Measurements from ENCODE around the gene GLE1.
"Not testable (repeated sequence)": the region's sequence is repeated elsewhere in the genome, so short reads cannot be mapped to it uniquely, and the experiment has no call there.

The GLE1 gene

DNA sequence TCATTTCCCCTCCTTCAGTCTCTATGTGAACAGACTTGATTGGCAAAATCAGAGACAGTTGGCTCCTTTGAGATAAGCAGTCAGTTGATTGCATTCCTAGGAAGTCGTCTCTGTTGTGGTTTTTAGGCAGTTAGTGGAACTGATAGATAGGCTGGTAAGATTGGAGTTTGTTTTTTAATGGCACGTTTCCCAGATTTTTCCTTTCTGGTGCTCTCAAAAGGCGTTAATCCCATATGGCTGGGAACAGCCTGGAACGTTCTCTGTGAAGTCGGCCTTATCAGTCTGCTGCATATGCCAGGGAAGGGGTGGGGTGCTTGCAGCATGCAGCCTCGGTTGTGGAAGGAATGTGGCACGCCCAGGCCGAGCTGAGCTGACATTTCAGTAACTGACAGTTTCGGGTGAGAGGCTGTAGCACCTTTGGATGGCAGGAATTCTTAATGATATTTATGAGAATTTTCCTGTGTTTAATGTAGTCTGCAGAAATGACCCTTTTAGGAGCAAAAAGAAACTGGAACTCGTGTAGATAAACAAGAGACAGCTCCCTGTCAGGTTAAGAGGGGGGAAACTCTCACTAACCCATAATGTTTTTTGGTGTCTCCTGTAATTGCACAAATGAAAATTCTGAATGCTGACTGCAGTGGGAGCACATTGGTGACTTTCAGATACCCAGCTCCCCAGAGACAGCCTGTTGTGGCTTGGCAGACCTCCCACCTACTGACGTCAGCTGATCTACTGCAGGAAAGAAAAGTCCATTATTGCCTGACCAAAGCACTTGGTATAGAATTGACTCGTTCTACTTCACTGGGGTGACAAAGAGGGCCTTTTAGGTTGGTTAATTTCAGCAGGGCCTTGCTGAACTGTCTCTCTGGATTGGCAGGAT, 54.2 kb downstream of the GLE1 start:
- Histone ChIP-seq H3K4me3 (ENCODE audit: insufficient read depth, low read depth, low read length) (no peak overlapping the region), H3K27me3 (ENCODE audit: control insufficient read depth, insufficient read depth, low read length, poor library complexity, severe bottlenecking) (no peaks in the 10 kb centered on the region), H3K27ac (ENCODE audit: insufficient read depth, low read depth, low read length, poor library complexity, severe bottlenecking) (peak overlapping the region; percentile 56), H3K36me3 (ENCODE audit: control insufficient read depth, insufficient read depth, low read length) (no peaks in the 10 kb centered on the region), H3K4me1 (ENCODE audit: control insufficient read depth, insufficient read depth, low read length) (peaks cover 35% of the 10 kb centered on the region), H3K9me3 (ENCODE audit: control insufficient read depth, low read length) (no peaks in the 10 kb centered on the region)
- 57 to 59% methylated on average over 12 of the region's 12 CpGs for WGBS, 2 experiments

DNA sequence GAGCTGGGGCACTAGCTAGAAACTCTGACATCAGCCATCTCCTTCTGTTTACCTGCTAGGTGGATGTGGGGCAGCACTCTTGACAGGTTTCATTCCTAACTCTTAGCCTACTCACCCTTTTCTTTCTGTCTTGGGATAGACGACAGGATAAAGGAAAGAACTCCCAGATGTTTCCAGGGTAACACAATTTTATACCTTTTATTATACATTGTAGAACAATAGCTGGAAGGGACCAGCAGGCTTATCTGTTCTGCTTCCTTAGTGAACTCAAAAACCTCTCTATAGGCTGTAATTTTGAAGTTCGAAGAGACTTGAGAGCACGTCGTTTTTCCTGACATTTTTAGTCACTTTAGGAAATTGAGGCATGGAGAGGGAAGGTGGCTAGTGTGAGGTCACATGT, 61.1 kb downstream of the GLE1 start:
- H3K4me3 ChIP-seq (ENCODE audit: insufficient read depth, low read depth, low read length), result no peak overlapping the region
- no peaks in the 10 kb centered on the region for H3K9me3 ChIP-seq (ENCODE audit: control insufficient read depth, low read length)
- H3K27ac ChIP-seq (ENCODE audit: insufficient read depth, low read depth, low read length, poor library complexity, severe bottlenecking), result no peak overlapping the region
- WGBS, 2 experiments, result 96 to 98% methylated on average over 4 of the region's 4 CpGs
- H3K4me1 ChIP-seq (ENCODE audit: control insufficient read depth, insufficient read depth, low read length), result no peaks in the 10 kb centered on the region
- H3K27me3 ChIP-seq (ENCODE audit: control insufficient read depth, insufficient read depth, low read length, poor library complexity, severe bottlenecking), result no peaks in the 10 kb centered on the region
- peaks cover 26% of the 10 kb centered on the region for H3K36me3 ChIP-seq (ENCODE audit: control insufficient read depth, insufficient read depth, low read length)

DNA sequence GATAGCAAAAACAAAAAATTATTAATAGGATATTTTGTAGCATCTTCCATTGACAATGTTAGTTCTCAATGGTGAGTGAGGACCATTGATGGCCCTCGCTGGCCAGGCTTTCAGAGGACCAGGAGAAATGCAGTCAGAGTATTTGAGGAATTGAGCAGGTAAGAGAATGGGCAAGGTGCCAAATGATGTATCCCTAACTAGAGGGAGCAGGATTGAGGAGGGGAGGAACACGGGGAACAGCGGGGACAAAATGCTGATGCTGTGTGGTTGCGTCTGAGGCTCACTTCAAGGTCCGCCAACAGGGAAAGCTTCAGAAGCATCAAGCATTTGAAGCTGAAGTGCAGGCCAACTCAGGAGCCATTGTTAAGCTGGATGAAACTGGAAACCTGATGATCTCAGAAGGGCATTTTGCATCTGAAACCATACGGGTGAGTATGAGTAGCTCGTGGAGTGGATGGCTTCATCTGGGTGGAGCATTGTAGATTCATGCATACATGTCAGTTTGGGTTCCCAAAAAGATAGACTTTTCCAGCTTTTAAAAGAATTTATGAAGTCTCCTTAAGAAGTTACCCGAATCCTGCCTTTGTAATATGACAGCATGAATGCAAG, 64.1 kb downstream of the GLE1 start:
- H3K4me1 ChIP-seq (ENCODE audit: control insufficient read depth, insufficient read depth, low read length), result no peaks in the 10 kb centered on the region
- 82 to 83% methylated on average over 8 of the region's 8 CpGs for WGBS, 2 experiments
- H3K9me3 ChIP-seq (ENCODE audit: control insufficient read depth, low read length), result no peaks in the 10 kb centered on the region
- no peak overlapping the region for H3K27ac ChIP-seq (ENCODE audit: insufficient read depth, low read depth, low read length, poor library complexity, severe bottlenecking)
- H3K36me3 ChIP-seq (ENCODE audit: control insufficient read depth, insufficient read depth, low read length), result peaks cover 31% of the 10 kb centered on the region
- no peak overlapping the region for H3K4me3 ChIP-seq (ENCODE audit: insufficient read depth, low read depth, low read length)
- H3K27me3 ChIP-seq (ENCODE audit: control insufficient read depth, insufficient read depth, low read length, poor library complexity, severe bottlenecking), result no peaks in the 10 kb centered on the region

DNA sequence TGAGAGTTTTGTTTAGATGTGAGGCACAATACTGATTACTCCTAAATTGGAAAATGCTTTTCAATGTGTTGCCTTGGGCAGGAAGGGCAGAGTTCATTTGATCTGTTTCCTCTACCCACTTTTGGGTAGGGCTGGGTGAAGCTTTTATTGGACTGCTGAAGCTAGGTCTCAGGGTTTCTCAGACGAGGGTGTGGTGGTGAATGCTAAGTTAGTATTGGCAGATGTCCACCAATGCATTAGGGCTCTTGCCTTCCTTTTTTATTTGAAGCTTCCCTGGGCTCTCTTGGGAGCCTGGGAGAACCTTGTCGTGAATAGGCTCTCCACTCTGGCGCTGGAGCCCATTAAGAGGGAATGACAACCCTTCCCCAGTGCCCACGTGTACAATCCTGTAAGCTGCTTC, 71.0 kb downstream of the GLE1 start:
- WGBS, 2 experiments, result 91 to 98% methylated on average over 4 of the region's 4 CpGs
- H3K9me3 ChIP-seq (ENCODE audit: control insufficient read depth, low read length), result no peaks in the 10 kb centered on the region
- no peaks in the 10 kb centered on the region for H3K27me3 ChIP-seq (ENCODE audit: control insufficient read depth, insufficient read depth, low read length, poor library complexity, severe bottlenecking)
- H3K36me3 ChIP-seq (ENCODE audit: control insufficient read depth, insufficient read depth, low read length), result peaks cover 54% of the 10 kb centered on the region
- H3K27ac ChIP-seq (ENCODE audit: insufficient read depth, low read depth, low read length, poor library complexity, severe bottlenecking), result no peak overlapping the region
- no peaks in the 10 kb centered on the region for H3K4me1 ChIP-seq (ENCODE audit: control insufficient read depth, insufficient read depth, low read length)
- H3K4me3 ChIP-seq (ENCODE audit: insufficient read depth, low read depth, low read length), result no peak overlapping the region

DNA sequence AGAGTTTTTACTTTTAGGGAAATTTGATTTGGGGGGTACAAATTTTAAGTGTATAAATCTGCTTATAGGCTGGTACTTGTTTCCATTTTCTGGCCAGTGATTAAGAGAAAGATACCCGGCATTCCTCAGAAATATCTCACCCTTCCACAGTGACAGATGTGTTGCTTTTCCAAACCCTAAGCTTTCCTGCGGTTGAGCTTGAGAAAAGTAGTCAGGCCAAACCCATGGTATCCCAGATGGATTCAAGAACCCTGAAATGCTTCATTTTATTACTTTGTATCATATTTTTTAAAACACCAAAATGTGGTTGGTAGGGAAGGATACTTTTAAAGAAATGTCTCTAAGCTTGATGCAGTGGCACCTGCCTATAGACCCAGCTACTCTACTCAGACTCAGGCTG, 71.4 kb downstream of the GLE1 start:
- no peaks in the 10 kb centered on the region for H3K4me1 ChIP-seq (ENCODE audit: control insufficient read depth, insufficient read depth, low read length)
- peaks cover 56% of the 10 kb centered on the region for H3K36me3 ChIP-seq (ENCODE audit: control insufficient read depth, insufficient read depth, low read length)
- WGBS, 2 experiments, result 89 to 91% methylated on average over 2 of the region's 2 CpGs
- H3K27ac ChIP-seq (ENCODE audit: insufficient read depth, low read depth, low read length, poor library complexity, severe bottlenecking), result no peak overlapping the region
- no peak overlapping the region for H3K4me3 ChIP-seq (ENCODE audit: insufficient read depth, low read depth, low read length)
- no peaks in the 10 kb centered on the region for H3K9me3 ChIP-seq (ENCODE audit: control insufficient read depth, low read length)
- H3K27me3 ChIP-seq (ENCODE audit: control insufficient read depth, insufficient read depth, low read length, poor library complexity, severe bottlenecking), result no peaks in the 10 kb centered on the region

DNA sequence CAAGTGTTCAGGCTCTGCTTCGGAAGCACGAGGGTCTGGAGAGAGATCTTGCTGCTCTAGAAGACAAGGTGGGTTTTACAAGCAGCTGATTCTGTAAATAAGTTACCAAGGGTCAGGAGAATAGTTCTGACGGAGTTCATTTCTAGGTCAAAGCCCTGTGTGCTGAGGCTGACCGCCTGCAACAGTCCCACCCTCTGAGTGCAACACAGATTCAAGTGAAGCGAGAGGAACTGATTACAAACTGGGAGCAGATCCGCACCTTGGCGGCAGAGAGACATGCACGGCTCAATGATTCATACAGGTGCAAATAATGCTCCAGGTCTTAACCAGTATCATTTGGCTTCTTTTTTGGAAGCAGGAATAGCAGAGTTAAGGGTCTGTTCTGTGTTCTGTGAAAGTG, 72.7 kb downstream of the GLE1 start:
- no peaks in the 10 kb centered on the region for H3K9me3 ChIP-seq (ENCODE audit: control insufficient read depth, low read length)
- H3K27ac ChIP-seq (ENCODE audit: insufficient read depth, low read depth, low read length, poor library complexity, severe bottlenecking), result no peak overlapping the region
- 95 to 97% methylated on average over 8 of the region's 8 CpGs for WGBS, 2 experiments
- H3K36me3 ChIP-seq (ENCODE audit: control insufficient read depth, insufficient read depth, low read length), result peaks cover 65% of the 10 kb centered on the region
- H3K4me3 ChIP-seq (ENCODE audit: insufficient read depth, low read depth, low read length), result no peak overlapping the region
- H3K4me1 ChIP-seq (ENCODE audit: control insufficient read depth, insufficient read depth, low read length), result no peaks in the 10 kb centered on the region
- no peaks in the 10 kb centered on the region for H3K27me3 ChIP-seq (ENCODE audit: control insufficient read depth, insufficient read depth, low read length, poor library complexity, severe bottlenecking)

DNA sequence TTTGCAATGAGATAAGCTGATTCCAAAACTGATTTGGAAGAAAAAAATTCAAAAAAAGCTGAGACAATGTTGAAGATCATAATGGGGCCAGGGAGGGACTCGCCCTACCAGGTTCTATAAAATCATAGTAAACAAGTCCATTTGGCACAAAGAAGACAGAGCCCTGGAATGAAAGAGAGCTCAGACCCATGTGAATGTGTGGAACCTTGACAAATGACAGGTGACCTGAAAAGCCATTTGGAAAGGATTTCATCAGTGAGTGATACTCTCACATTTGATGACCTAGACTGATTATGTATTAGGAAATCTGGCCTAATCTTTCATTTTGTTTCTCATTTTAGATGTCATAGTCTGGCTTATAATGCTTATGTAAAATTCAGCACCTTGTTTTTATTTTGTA, 74.7 kb downstream of the GLE1 start:
- no peak overlapping the region for H3K4me3 ChIP-seq (ENCODE audit: insufficient read depth, low read depth, low read length)
- no peak overlapping the region for H3K27ac ChIP-seq (ENCODE audit: insufficient read depth, low read depth, low read length, poor library complexity, severe bottlenecking)
- H3K9me3 ChIP-seq (ENCODE audit: control insufficient read depth, low read length), result no peaks in the 10 kb centered on the region
- H3K27me3 ChIP-seq (ENCODE audit: control insufficient read depth, insufficient read depth, low read length, poor library complexity, severe bottlenecking), result no peaks in the 10 kb centered on the region
- H3K36me3 ChIP-seq (ENCODE audit: control insufficient read depth, insufficient read depth, low read length), result peaks cover 81% of the 10 kb centered on the region
- 94 to 97% methylated on average over 1 of the region's 1 CpG for WGBS, 2 experiments
- no peaks in the 10 kb centered on the region for H3K4me1 ChIP-seq (ENCODE audit: control insufficient read depth, insufficient read depth, low read length)

DNA sequence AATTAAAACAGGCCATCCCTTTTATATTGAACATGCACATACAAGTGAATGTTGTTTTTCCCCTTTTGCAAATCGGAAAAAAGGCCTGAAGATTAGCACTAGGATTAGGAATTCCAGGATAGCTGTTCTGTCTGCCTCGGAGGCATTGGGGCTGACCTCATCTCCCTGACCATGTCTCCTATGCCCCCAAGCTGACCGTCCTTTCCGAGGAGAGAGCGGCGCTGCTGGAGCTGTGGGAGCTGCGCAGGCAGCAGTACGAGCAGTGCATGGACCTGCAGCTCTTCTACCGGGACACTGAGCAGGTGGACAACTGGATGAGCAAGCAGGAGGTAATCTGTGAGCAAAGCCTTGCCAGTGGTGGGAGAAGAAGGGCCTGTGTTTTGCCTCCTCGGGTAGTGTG, 76.2 kb downstream of the GLE1 start:
- 95% methylated on average over 10 of the region's 10 CpGs for WGBS, 2 experiments
- no peaks in the 10 kb centered on the region for H3K27me3 ChIP-seq (ENCODE audit: control insufficient read depth, insufficient read depth, low read length, poor library complexity, severe bottlenecking)

DNA sequence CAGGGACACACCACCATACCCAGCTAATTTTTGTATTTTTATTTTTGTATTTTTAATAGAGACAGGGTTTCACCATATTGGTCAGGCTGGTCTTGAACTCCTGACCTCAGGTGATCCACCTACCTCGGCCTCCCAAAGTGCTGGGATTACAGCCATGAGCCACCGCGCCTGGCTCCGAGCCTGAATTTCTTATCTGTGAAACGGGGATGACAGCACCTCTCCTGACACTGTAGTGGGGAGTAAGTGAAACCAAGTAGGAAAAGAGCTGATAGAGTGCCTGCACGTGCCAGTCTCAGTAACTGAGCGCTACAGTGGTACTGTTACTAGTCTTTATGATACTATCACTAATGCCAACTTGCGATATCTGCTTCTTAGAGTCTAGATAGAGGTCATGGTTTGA, 80.6 kb downstream of the GLE1 start:
- not testable (repeated sequence) for H3K9me3 ChIP-seq (ENCODE audit: control insufficient read depth, low read length); H3K4me1 ChIP-seq (ENCODE audit: control insufficient read depth, insufficient read depth, low read length); H3K27ac ChIP-seq (ENCODE audit: insufficient read depth, low read depth, low read length, poor library complexity, severe bottlenecking); H3K27me3 ChIP-seq (ENCODE audit: control insufficient read depth, insufficient read depth, low read length, poor library complexity, severe bottlenecking); H3K4me3 ChIP-seq (ENCODE audit: insufficient read depth, low read depth, low read length)
- peaks cover 81% of the 10 kb centered on the region for H3K36me3 ChIP-seq (ENCODE audit: control insufficient read depth, insufficient read depth, low read length)
- 93 to 95% methylated on average over 8 of the region's 8 CpGs for WGBS, 2 experiments

More for the DNA sequence above, 76.2 kb downstream of the GLE1 start:
- no peaks in the 10 kb centered on the region for H3K9me3 ChIP-seq (ENCODE audit: control insufficient read depth, low read length)
- peaks cover 83% of the 10 kb centered on the region for H3K36me3 ChIP-seq (ENCODE audit: control insufficient read depth, insufficient read depth, low read length)
- no peak overlapping the region for H3K4me3 ChIP-seq (ENCODE audit: insufficient read depth, low read depth, low read length)
- no peaks in the 10 kb centered on the region for H3K4me1 ChIP-seq (ENCODE audit: control insufficient read depth, insufficient read depth, low read length)
- H3K27ac ChIP-seq (ENCODE audit: insufficient read depth, low read depth, low read length, poor library complexity, severe bottlenecking), result no peak overlapping the region

DNA sequence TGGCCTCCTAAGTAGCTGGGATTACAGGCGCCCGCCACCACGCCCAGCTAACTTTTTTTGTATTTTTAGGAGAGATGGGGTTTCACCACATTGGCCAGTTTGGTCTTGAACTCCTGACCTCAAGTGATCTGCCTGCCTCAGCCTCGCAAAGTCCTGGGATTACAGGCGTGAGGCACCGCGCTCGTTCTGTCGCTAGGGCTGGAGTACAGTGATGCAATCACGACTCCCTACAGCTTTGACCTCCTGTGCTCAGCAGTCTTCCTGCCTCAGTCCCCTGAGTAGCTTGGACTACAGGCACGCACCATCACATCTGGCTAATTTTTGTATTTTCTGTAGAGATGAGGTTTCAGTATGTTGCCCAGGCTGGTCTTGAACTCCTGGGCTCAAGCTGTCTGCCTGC, 82.4 kb downstream of the GLE1 start:
- WGBS, 2 experiments, result 94 to 95% methylated on average over 11 of the region's 11 CpGs
- H3K27me3 ChIP-seq (ENCODE audit: control insufficient read depth, insufficient read depth, low read length, poor library complexity, severe bottlenecking); H3K9me3 ChIP-seq (ENCODE audit: control insufficient read depth, low read length); H3K27ac ChIP-seq (ENCODE audit: insufficient read depth, low read depth, low read length, poor library complexity, severe bottlenecking); H3K4me3 ChIP-seq (ENCODE audit: insufficient read depth, low read depth, low read length); H3K4me1 ChIP-seq (ENCODE audit: control insufficient read depth, insufficient read depth, low read length): not testable (repeated sequence)
- peaks cover 81% of the 10 kb centered on the region for H3K36me3 ChIP-seq (ENCODE audit: control insufficient read depth, insufficient read depth, low read length)

Data from ectodermal cell (in vitro differentiated cells).